Sigmoid colon (tissue), 7 donors: ENCODE measurements around the gene ZKSCAN4. TPM values are rescaled to one million over a fixed set of nuclear protein-coding genes. Genes with fewer than 3 reads are reported as not detected.

Experiments used
- DNase-seq: peaks from one replicate; pipeline ENCODE4 v3.0.0-alpha.2; 2019
- H3K27ac ChIP-seq, 4 donors: fragments of 200-600 bp; sonication (generic); one replicate each; pipeline ENCODE4 v1.5.1; 2016 to 2019; ENCODE audit warnings: mild to moderate bottlenecking in 1 of 4
- H3K27me3 ChIP-seq, 3 donors: fragments of 200-600 bp; sonication (generic); one replicate each; pipeline ENCODE4 v1.5.1; 2019; ENCODE audit warnings: mild to moderate bottlenecking in 1 of 3
- H3K36me3 ChIP-seq, 4 donors: fragments of 200-600 bp; sonication (generic); one replicate each; pipeline ENCODE4 v1.5.1; 2016 to 2019
- H3K4me1 ChIP-seq, 4 donors: fragments of 200-600 bp; sonication (generic); one replicate each; pipeline ENCODE4 v1.5.1; 2017 to 2019
- H3K4me3 ChIP-seq, 4 donors: fragments of 200-600 bp; sonication (generic); one replicate each; pipeline ENCODE4 v1.5.1; 2017 to 2019; ENCODE audit warnings: mild to moderate bottlenecking in 2 of 4, moderate library complexity in 1 of 4
- H3K9me3 ChIP-seq, 4 donors: fragments of 200-600 bp in 3 of 4; sonication (generic) in 3 of 4; one replicate each; pipeline versions ENCODE4 v1.5.1 to v1.6.1; 2013 to 2019
- CTCF ChIP-seq, 4 experiments: fragments of 450-650 bp in 3 of 4; fragments of 200-600 bp in 1 of 4; IDR thresholded peaks; one replicate each; pipeline ENCODE4 v1.5.1; 2016 to 2019; ENCODE audit warnings: antibody characterized with exemption in 4 of 4, mild to moderate bottlenecking in 3 of 4, moderate library complexity in 2 of 4
- EP300 ChIP-seq, 4 donors: sonication (generic); formaldehyde crosslinking; IDR thresholded peaks; one replicate each; pipeline ENCODE4 v1.6.1; 2017; ENCODE audit warnings: antibody characterized with exemption in 4 of 4
- POLR2A ChIP-seq, 2 donors: fragments of 450-650 bp; IDR thresholded peaks; one replicate each; pipeline ENCODE4 v1.6.1; 2016; ENCODE audit warnings: antibody characterized with exemption in 2 of 2, mild to moderate bottlenecking in 2 of 2, moderate library complexity in 2 of 2
- POLR2AphosphoS5 ChIP-seq, 4 donors: sonication (generic); formaldehyde crosslinking; IDR thresholded peaks; one replicate each; pipeline ENCODE4 v1.6.1; 2017; ENCODE audit warnings: antibody characterized with exemption in 4 of 4
- WGBS, 2 donors: extraction: QIAGEN DNeasy Blood & Tissue Kit; methylation state at CpG; one replicate each; pipeline ENCODE4 v1.1.7; 2013; 5-methylcytosine and 5-hydroxymethylcytosine counted together
- intact Hi-C: fragments of 100-400 bp; cut with DNase I; formaldehyde crosslinking; loops from one replicate; pipeline ENCODE4 v1.15.1; 2023
- polyA plus RNA-seq, 3 donors: library from polyadenylated mRNA; stranded (reverse); fragments of 200-250 nt; gene quantifications; one replicate each; pipeline ENCODE4 v1.2.3, GENCODE V29; 2013
- total RNA-seq, 4 donors: library from RNA; depleted of rRNA; stranded (reverse); fragments of >200 nt; gene quantifications; one replicate each; pipeline ENCODE4 v1.1.0, GENCODE V29; 2016
- donor health status: healthy with polysubstance abuse.
- donor health status: Bipolar disorder and iron deficiency.
- donor health status: healthy.

The ZKSCAN4 gene
- total and polyA plus RNA-seq, 7 donors, result 1.5 to 6.1 (median 3.1) TPM

- Histone ChIP-seq H3K36me3 (peaks cover 9 to 40% (median 16%) of the 10 kb centered on the region in 4 donors), H3K27me3 (no peaks in the 10 kb centered on the region), H3K9me3 (no peaks in the 10 kb centered on the region), H3K27ac (peak within 1 kb of the TSS; percentile 77 to 79 (median 78)), H3K4me3 (peak within 1 kb of the TSS; percentile 65 to 68 (median 66)), H3K4me1 (peaks cover 0 to 18% (median 12%) of the 10 kb centered on the region in 4 donors)
- TF ChIP-seq EP300 (IDR thresholded peaks at IDR 0.05) (no peak), POLR2AphosphoS5 (IDR thresholded peaks at IDR 0.05) (peak in 3 of 4 donors; percentile 7 to 74 (median 66)), POLR2A (IDR thresholded peaks at IDR 0.05) (peak in 1 of 2 donors; percentile 51), CTCF (IDR thresholded peaks at IDR 0.05) (no peak)
- 1% methylated on average over 50 of the region's 50 CpGs for WGBS, 2 donors
- DNase-seq, result peak; percentile 86
- intact Hi-C loops, result loop anchor here (5.0 kb wide), 2 partner anchors 51 to 76 kb away; no protein-coding TSS in a partner anchor
Observed at GRCh38 chr6:28281288-28282064, 29.4 kb upstream of the ZKSCAN4 start, which contains the start of gene PGBD1. Gene PGBD1 (plus strand): TSS chr6:28281572. CDS start chr6:28283814, 2,242 bp downstream.

GRCh38 chr6:28280595-28281287 lies 28.7 kb upstream of the ZKSCAN4 start:
- Histone ChIP-seq H3K27ac (peak overlapping the region; percentile 77 to 79 (median 78)), H3K27me3 (no peaks in the 10 kb centered on the region), H3K9me3 (no peaks in the 10 kb centered on the region), H3K36me3 (peaks cover 9 to 41% (median 17%) of the 10 kb centered on the region in 4 donors), H3K4me1 (peaks cover 0 to 18% (median 12%) of the 10 kb centered on the region in 4 donors), H3K4me3 (peak overlapping the region; percentile 65 to 68 (median 66))
- 34 to 47% methylated on average over 3 of the region's 3 CpGs for WGBS, 2 donors
- intact Hi-C loops, result loop anchor here (5.0 kb wide), 2 partner anchors 52 to 77 kb away; no protein-coding TSS in a partner anchor
- DNase-seq, result no peak
- TF ChIP-seq POLR2A (IDR thresholded peaks at IDR 0.05) (no peak), CTCF (IDR thresholded peaks at IDR 0.05) (no peak), POLR2AphosphoS5 (IDR thresholded peaks at IDR 0.05) (no peak), EP300 (IDR thresholded peaks at IDR 0.05) (no peak)

- intact Hi-C loops, result no loop called here
- no peak for DNase-seq
- Histone ChIP-seq H3K4me1 (peaks cover 0 to 18% (median 12%) of the 10 kb centered on the region in 4 donors), H3K9me3 (no peaks in the 10 kb centered on the region), H3K27ac (no peak overlapping the region), H3K4me3 (no peak overlapping the region), H3K36me3 (peaks cover 11 to 49% (median 27%) of the 10 kb centered on the region in 4 donors), H3K27me3 (no peaks in the 10 kb centered on the region)
- no peak for TF ChIP-seq POLR2AphosphoS5 (IDR thresholded peaks at IDR 0.05)
- TF ChIP-seq EP300 (IDR thresholded peaks at IDR 0.05), result no peak
- no peak for TF ChIP-seq CTCF (IDR thresholded peaks at IDR 0.05)
- TF ChIP-seq POLR2A (IDR thresholded peaks at IDR 0.05), result no peak
- 78 to 85% methylated on average over 3 of the region's 3 CpGs for WGBS, 2 donors
Observed at GRCh38 chr6:28277746-28278145, 25.7 kb upstream of the ZKSCAN4 start.

GRCh38 chr6:28274888-28275287 lies 22.8 kb upstream of the ZKSCAN4 start:
- TF ChIP-seq CTCF (IDR thresholded peaks at IDR 0.05) (no peak), POLR2A (IDR thresholded peaks at IDR 0.05) (no peak), POLR2AphosphoS5 (IDR thresholded peaks at IDR 0.05) (no peak), EP300 (IDR thresholded peaks at IDR 0.05) (no peak)
- DNase-seq, result no peak
- peaks cover 11 to 60% (median 38%) of the 10 kb centered on the region in 4 donors for H3K36me3 ChIP-seq
- H3K9me3 ChIP-seq, result no peaks in the 10 kb centered on the region
- H3K4me1 ChIP-seq, result peaks cover 0 to 6% (median under 1%) of the 10 kb centered on the region in 4 donors
- H3K27me3 ChIP-seq, result no peaks in the 10 kb centered on the region
- no peak overlapping the region for H3K27ac ChIP-seq
- no peak overlapping the region for H3K4me3 ChIP-seq
- intact Hi-C loops, result no loop called here
